ENCODE results near the gene GNAS. TPM values are rescaled to one million over a fixed set of nuclear protein-coding genes. Genes with fewer than 3 reads are reported as not detected.

GNAS gene
- total and polyA plus RNA-seq, 9 of the 15 experiments (the other 6 are each of a cell fraction or from before 2014, with no cell fraction given), result 128 to 648 (median 266) TPM

DNA sequence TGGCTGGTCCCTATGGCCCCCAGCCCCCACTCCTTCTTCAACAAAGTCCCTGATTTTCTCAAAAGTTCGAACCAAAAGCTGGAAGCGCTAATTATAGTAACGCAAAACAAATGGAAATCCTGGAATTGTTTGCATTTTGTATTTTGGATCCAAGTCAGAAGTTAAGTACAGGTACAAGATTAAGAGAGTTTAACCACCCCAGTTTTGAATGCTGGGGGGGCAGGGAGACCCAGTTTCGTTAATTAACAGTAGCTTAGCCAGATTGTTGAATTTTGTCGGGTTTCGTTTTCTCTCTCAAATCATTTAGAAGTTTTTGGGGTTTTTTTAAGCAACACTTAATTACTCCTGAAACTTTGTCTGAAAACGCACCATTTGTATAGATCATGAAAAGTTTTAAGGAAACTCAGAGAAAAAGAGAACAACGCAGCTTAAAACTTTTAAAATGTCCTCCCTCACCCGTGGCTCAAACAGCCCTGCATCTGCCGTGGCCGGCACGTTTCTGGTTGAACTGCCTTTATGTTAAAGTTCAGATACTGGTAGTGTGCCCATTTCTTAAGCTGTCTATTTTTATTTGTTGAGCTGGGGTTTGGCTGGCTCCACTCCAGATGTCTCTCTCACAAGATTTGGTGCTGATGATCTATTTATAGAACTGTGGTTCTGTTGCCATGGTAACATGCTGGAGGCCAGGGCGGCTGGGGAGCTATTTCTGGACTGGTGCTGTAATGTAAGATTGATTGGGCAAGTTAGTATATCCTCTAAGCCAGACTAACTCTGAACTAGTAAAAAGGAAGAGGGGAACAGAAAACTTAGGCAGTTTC lies 55.0 kb downstream of the GNAS start (continued):
- peak in 1 of 2 experiments; percentile 65; a peak in 1 of 4 replicates for TF ChIP-seq RCOR1 (IDR thresholded peaks at IDR 0.05; ENCODE audit: borderline replicate concordance in 1 of 2, low read depth in 2 of 2, low read length in 2 of 2)
- no peak for TF ChIP-seq ILK (tag; IDR thresholded peaks at IDR 0.05; ENCODE audit: borderline replicate concordance, low read depth)
- TF ChIP-seq TRIM24 (IDR thresholded peaks at IDR 0.05), result no peak
- TF ChIP-seq FIP1L1 (IDR thresholded peaks at IDR 0.05; ENCODE audit: low read depth, low read length, poor library complexity, severe bottlenecking), result no peak
- TF ChIP-seq ZNF561 (CRISPR knock-in tag; conservative IDR thresholded peaks at IDR 0.05), result no peak
- no peak for TF ChIP-seq KLF6 (CRISPR knock-in tag; IDR thresholded peaks at IDR 0.05; ENCODE audit: borderline replicate concordance)
- no peak for TF ChIP-seq ETS2 (tag; IDR thresholded peaks at IDR 0.05; ENCODE audit: borderline replicate concordance, poor library complexity, severe bottlenecking)
- 0 out of 2 replicates have a peak, but pooled peaks have one; percentile 52 for TF ChIP-seq ATF7 (IDR thresholded peaks at IDR 0.05)
- TF ChIP-seq ZBTB7A (IDR thresholded peaks at IDR 0.05; ENCODE audit: borderline replicate concordance, control insufficient read depth, low read depth, low read length), result no peak
- TF ChIP-seq KLF1 (tag; IDR thresholded peaks at IDR 0.05), result no peak
- no peak for TF ChIP-seq ZZZ3 (IDR thresholded peaks at IDR 0.05)
- peak; percentile 61 for TF ChIP-seq NEUROD1 (IDR thresholded peaks at IDR 0.05; ENCODE audit: borderline replicate concordance, low read depth, low read length, partially characterized antibody)
- TF ChIP-seq MBD2 (IDR thresholded peaks at IDR 0.05; ENCODE audit: borderline replicate concordance, low read depth), result no peak
- TF ChIP-seq TEAD4 (IDR thresholded peaks at IDR 0.05; ENCODE audit: low read length), result 0 out of 2 replicates have a peak, but pooled peaks have one; percentile 12
- TF ChIP-seq TEAD4 (CRISPR knock-in tag; IDR thresholded peaks at IDR 0.05; ENCODE audit: borderline replicate concordance), result no peak
- TF ChIP-seq ZNF174 (CRISPR knock-in tag; IDR thresholded peaks at IDR 0.05), result no peak
- TF ChIP-seq PYGO2 (tag; IDR thresholded peaks at IDR 0.05), result no peak
- TF ChIP-seq BRCA1 (IDR thresholded peaks at IDR 0.05), result no peak
- no peak for TF ChIP-seq BRCA1 (CRISPR knock-in tag; IDR thresholded peaks at IDR 0.05)
- TF ChIP-seq RBM17 (IDR thresholded peaks at IDR 0.05; ENCODE audit: borderline replicate concordance, low read depth, low read length), result no peak
- no peak for TF ChIP-seq ZBTB49 (CRISPR knock-in tag; IDR thresholded peaks at IDR 0.05; ENCODE audit: borderline replicate concordance)
- TF ChIP-seq TBL1XR1 (IDR thresholded peaks at IDR 0.05; ENCODE audit: low read length in 2 of 2), result peak in 1 of 2 experiments; percentile 95; a peak in 2 of 4 replicates
- TF ChIP-seq, protein P1, sequence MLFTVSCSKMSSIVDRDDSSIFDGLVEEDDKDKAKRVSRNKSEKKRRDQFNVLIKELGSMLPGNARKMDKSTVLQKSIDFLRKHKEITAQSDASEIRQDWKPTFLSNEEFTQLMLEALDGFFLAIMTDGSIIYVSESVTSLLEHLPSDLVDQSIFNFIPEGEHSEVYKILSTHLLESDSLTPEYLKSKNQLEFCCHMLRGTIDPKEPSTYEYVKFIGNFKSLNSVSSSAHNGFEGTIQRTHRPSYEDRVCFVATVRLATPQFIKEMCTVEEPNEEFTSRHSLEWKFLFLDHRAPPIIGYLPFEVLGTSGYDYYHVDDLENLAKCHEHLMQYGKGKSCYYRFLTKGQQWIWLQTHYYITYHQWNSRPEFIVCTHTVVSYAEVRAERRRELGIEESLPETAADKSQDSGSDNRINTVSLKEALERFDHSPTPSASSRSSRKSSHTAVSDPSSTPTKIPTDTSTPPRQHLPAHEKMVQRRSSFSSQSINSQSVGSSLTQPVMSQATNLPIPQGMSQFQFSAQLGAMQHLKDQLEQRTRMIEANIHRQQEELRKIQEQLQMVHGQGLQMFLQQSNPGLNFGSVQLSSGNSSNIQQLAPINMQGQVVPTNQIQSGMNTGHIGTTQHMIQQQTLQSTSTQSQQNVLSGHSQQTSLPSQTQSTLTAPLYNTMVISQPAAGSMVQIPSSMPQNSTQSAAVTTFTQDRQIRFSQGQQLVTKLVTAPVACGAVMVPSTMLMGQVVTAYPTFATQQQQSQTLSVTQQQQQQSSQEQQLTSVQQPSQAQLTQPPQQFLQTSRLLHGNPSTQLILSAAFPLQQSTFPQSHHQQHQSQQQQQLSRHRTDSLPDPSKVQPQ (CRISPR knock-in tag; IDR thresholded peaks at IDR 0.05; ENCODE audit: borderline replicate concordance), result no peak
